ENCODE measurements around the gene CD79A.
"Not testable (repeated sequence)": the region's sequence is repeated elsewhere in the genome, so short reads cannot be mapped to it uniquely, and the experiment has no call there.

The CD79A gene

DNA sequence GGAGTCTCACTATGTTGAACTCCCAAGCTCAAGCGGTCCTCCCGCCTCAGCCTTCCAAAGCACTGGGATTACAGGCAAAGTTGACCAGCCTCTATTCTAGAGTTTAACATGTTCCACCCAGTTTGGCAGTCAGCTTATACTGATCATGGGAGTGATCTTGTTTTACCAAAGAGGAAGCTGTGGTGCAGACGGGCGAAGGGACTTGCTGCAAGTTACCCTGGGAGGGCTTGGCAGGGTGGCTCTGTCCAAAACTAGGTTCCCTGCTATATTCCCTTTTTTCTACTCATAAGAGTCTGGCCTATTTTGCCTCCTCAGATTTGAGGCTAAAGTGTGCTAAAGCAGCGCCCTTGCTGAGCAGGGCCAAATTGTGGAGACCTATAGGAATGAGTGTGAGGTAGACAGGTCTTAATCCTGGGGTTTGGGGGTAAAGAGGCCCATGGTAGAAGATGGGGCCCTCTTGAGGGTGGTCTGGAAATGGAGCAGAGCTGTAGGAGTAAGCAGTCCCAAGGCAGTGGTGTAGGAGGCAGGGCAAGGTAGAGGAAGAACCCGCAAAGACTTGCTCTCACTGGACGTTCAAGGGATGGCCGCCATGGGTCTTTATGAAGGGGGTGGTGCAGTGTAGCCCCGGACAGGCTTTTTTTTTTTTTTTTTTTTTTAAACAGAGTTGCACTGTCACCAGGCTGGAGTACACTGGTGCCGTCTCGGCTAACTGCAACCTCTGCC is 13.7 kb upstream of the CD79A start:
- no peak for DNase-seq

DNA sequence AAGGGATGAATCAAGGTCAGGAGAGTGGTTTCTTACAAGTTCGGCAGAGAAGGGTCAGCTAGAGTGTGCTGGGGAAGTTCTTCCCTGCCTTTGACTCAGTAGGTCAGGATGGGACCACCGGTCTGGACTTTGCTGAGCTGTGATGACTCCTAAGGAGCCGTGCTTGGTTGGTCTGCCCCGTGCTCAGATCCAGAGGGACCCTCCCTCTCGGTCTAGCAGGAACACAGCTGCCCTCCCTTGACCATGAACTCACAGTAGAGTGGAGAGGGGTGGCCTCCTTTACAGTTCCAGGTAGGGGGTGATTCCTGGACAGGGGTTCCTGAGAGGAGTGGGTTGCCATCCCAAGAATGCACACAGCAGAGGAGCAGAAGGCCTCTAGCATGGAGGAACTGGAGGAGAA is 12.7 kb upstream of the CD79A start:
- DNase-seq: no peak

DNA sequence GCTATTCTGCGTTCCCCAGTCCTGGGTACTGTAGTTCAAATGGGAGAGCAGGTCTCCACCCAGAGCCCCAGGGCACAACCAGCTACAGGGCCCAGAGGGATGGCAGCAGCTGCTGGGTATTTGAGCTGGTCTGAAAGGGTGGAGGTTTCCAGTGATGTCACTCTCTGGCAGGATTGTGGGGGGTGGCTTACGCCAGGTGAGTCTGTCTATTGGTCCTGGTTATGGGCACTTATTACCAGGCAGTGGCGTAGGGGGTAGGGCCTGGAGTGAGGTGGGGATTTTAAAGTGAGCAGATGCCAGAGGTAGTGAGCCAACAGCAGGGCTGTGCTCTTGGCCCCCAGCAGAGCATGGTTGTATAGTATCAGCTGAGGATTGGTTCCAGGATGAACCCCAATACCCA is 10.8 kb upstream of the CD79A start:
- no peak for DNase-seq

DNA sequence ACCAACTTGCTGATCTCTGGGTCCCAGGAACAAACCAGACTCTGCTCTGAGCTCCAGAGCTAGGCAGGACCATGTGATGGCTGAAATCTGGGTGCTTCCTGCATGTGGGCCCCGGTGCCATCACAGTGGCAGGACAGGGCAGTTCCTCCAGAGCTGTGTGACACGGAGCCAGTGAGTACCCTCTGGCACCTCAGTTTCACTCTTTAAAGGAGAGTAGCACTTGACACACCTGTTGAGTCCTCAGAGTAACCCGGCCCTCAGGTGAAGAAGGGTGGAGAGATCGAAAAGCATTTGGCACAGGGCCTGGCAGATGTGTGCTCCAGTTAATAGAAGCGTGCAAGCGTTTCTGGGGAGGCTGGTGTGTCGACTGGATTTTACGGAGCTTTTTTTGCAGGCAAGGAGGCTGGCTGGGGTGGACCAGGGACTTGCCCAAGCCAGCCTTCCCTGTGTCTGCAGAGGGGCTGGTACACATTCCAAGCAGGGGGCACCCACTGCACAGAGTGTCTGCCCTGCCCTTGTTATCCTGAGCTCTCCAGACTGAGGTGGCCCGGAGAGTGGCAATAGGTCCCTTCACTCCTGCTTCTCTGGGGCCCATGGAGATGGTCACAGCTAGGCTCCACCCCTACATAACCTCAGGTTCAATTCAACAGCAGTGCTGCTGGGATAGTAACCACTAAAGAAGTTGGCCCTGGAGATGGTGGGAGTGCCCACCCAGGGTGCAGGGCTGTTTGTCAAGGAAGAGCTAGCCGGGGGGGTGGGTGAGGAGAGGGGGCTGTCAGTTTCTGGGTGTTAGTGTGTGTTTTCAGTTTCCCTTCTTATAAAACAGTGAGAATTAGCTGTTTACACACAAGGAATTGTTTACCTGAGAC is 8.7 kb upstream of the CD79A start:
- DNase-seq: no peak

DNA sequence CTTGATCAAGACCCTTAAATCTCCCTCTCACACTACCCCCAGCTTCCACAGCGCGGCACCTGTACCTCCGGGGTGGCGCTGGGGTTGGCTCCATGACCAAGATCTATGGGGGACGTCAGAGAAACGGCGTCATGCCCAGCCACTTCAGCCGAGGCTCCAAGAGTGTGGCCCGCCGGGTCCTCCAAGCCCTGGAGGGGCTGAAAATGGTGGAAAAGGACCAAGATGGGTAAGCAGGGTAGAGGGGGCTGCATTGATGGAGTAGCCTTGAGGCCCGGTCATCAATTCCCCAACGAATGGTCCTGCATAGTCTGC is 8.1 kb upstream of the CD79A start:
- DNase-seq: no peak

DNA sequence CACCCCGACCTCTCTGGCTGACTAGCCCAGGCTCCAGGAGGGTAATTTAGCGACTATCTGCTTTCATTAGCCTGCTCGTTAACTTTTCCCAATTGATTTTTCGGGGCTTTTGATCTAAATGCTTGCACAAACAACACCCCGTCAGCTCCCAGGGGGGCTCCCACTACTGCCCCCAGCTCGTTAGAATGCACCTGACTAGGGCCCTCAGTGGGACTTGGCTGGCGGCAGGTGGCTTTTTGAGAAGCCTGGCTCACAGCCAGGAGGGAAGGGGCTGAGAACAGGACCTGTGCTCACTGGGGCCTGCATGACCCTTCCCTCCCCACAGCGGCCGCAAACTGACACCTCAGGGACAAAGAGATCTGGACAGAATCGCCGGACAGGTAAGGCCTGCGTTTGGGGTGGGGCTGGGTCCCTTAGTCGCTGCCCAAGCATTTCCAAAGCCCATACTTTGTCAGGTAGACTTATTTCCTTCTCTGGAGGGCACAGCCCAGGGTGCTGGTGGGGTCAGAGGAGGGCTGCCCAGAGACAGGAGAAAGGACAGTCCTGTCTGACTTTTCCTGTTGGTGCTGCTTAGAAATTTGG is 7.6 kb upstream of the CD79A start:
- no peak for DNase-seq

DNA sequence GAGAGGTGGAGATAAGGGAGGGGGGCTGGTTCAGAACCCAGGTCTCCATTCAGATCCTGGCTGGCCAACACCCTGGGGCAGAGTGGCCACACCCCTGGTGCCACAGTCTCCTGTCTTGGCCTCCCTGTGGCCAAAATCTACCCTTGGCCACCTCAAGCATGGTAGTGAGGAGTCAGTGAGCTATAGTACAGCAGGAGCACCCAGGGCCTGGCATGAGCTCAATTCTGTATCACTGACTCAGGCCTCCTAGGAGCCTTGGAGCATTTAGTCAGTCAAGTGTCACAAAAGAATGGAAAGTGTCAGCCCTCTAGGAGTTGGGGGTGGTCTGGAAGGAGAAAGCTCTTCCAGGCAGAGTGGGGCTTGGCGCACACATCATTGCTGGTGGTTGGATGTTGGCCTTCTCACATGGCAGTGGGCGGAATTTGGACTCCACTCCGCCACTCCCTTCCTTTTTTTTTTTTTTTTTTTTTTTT is 6.6 kb upstream of the CD79A start:
- no peak for DNase-seq

DNA sequence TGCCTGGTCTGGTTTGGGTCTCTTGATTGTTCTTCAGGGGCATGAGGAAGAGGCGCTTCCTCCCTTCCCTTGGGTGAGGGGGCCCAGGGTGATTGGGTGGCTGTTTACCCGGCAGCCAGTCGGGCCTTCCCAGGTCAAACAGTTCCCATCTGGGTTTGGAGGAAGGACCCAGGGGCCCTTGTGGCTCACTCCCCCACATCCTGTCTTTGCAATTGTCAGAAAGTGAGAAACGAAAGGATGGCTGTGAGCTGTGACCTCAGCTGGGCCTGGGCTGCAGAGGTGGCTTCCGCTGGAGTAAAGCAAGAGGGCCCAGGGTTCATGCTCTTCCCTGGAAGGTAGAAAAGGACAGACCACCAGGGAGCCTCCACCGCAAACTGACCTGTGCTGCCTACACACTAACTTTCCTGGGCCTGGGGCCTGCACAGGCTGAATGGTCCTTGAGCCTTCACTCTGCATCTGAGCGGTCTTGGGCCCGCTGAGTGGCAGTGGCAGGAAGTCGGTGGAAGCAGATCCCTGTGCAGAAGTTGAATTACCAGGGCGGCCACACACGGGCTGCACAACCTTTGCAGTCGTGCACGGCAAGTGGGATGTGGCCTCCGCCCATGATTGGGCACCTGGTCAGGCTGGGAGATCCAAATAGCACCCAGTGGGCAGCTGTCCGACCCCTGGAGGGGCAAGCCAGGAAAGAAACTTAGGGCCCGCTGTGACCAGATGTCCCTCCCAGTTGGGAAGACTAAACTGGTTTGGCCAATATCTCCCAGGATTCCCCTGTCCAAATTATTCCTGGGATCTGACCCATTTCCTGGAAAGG is 5.3 kb upstream of the CD79A start:
- peak; percentile 72 for DNase-seq

DNA sequence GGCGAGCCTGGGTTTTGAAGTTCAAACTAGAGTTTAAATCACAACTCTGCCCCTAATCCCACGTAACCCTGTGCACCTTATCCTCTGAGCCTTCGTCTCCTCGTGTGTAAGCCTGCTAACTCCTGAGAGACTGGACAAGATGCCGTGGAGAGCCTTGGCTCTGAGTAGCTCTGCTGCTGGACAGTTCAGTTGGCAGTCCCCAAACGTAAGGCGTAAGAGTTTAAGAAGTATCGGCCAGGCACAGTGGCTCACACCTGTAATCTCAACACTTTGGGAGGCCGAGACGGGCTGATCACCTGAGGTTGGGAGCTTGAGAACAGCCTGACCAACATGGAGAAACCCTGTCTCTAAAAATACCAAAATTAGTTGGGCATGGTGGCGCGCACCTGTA is 4.7 kb upstream of the CD79A start:
- DNase-seq: no peak

DNA sequence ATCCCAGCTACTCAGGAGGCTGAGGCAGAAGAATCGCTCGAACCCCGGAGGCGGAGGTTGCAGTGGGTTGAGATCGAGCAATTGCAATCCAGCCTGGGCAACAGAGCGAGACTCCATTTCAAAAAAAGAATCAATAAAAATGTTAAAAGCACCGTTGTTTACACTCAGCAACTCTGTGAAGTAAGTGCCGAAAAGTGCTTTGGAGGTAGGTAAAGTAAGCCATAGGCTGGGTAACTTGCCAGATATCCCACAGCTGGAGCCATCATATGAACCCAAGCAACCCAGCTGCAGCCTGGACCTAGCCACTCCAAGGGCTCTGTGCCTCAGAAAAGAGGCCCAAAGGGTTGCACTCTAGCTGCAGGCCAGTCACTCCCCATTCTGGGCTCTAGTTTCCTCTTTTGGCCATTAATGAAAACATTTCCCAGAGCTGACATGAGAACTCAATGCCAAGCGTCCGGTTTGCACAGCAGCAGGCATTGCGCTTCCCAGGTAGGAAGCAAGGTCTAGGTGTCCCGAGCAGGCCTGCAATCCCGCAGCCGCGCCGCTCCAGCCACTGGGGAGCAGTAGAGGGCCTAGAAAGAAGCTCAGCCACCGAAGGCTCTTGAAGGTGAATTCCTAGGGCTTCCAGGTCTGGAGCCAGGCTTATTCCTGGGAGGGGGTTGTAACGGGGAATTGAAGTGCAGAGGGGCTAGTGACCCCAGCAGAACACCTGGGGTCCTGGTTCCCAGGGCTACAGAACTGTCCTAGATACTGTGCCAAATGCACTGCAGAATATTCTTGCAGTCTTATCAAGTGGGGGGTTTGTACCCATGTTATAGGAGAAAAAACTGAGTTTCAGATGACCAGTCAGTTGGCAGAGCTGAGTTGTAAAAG is 4.1 kb upstream of the CD79A start:
- peak; percentile 75 for DNase-seq

DNA sequence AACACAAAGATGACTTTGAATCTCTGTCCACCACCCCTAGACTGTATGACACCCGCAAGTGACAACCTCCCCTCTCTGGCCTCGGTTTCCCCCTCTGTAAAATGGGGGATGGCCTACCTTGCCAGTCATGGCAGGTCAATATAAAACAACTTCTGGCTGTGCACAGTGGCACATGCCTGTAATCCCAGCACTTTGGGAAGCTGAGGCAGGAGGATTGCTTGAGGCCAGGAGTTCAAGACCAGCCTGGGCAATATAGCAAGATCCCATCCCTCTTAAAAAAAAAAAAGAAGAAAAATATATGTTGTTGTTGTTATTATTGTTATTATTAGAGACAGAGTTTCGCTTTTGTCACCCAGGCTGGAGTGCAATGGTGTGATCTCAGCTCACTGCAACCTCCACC is 1.1 kb upstream of the CD79A start:
- not testable (repeated sequence) for DNase-seq

DNA sequence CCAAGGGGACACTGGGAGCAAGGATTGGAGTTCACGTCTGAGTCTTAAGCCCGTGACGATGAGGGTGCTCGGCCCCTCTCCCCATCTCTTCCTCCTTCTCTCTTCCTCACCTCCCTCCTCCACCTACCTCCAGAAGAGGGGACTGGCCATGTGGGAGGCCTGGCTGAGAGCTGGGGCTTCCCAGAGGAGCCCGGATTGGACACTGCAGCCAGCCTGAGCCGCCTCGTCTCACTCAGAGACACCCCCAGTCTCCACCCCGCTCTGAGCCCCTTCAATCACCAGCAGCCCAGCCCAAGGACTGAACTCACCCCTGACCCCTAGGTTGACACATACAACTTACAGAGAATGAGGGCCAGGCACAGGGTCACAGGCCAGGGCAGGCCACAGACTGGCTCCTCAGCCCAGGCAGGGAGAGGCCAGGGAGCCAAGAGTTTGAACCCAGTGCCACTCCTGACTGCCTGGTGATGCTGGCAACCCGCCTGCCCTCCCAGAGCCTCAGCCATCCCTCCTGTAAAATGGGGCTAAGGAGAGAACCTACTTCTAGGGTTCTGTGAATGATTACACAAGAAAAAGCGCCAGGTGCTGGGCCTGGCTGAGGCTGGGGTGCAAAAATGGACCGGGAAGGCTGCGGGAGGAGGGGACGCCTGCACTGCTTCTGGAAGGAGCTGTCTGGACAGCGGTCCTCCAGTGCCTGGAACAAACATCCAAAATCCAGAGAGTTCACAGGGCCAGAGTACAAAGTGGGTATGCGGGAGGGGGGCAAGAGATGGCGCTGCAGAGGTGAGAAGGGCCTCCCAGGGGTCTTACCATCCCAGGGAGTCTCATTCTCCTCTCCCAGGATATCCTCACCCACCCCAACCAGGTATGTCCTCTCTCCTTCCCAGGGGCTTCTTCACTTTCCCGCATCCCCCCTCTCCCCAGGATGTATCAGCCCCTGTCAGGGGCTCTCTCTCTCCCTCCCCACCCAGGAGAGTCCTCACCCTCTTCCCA is 1.1 kb downstream of the CD79A start:
- no peak for DNase-seq

DNA sequence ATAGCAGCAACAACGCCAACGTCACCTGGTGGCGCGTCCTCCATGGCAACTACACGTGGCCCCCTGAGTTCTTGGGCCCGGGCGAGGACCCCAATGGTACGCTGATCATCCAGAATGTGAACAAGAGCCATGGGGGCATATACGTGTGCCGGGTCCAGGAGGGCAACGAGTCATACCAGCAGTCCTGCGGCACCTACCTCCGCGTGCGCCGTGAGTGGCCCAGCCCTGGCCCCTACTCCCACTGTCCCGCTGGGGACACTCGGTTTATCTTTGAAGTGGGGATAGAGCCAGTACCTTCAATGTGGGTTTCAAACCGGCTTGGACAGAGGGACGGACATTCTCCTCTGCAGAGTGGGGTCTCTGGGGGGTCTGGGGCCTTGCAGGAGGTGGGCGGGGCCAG is 2.0 kb downstream of the CD79A start:
- no peak for DNase-seq

DNA sequence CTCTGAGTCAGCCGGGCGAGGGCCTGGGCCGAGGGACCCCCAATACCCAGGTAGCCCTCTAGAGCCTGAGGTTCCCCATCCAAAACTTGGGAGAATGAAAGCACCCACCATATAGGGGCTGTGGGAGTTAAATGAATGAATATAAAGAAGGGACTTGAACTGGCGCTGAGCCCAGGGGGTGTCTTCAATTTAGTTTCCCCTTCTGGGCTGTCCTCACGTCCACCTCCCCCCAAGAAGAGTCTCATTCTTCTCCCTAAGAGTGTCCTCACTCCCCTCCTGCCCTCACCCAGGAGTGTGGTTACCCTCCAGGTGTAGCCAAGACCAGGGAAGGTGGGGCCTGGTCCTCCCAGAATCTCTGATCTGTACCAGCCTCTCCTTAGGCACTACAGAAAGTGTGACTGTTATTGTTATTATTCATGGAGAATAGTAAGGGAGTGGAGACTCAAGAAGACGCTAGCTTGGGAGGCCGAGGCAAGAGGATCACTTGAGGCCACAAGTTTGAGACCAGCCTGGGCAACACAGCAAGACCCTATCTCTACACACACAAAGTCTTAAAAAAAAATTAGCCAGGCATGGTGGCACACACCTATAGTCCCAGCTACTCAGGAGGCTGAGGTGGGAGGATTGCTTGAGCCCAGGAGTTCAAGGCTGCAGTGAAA is 2.7 kb downstream of the CD79A start:
- DNase-seq: no peak

DNA sequence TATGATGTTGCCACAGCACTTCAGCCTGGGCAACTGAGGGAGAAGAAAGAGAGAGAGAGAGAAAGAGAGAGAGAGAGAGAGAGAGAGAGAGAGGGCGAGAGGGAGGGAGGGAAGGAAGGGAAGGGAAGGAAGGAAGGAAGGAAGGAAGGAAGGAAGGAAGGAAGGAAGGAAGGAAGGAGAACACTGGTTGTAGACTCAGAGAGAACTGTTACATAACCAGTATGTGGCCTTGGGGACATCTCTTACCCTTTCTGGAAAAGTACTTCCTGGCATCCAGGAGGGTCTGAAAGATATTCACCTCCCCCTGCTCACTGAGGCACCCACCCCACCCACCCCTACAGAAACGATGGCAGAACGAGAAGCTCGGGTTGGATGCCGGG is 3.2 kb downstream of the CD79A start:
- no peak for DNase-seq

DNA sequence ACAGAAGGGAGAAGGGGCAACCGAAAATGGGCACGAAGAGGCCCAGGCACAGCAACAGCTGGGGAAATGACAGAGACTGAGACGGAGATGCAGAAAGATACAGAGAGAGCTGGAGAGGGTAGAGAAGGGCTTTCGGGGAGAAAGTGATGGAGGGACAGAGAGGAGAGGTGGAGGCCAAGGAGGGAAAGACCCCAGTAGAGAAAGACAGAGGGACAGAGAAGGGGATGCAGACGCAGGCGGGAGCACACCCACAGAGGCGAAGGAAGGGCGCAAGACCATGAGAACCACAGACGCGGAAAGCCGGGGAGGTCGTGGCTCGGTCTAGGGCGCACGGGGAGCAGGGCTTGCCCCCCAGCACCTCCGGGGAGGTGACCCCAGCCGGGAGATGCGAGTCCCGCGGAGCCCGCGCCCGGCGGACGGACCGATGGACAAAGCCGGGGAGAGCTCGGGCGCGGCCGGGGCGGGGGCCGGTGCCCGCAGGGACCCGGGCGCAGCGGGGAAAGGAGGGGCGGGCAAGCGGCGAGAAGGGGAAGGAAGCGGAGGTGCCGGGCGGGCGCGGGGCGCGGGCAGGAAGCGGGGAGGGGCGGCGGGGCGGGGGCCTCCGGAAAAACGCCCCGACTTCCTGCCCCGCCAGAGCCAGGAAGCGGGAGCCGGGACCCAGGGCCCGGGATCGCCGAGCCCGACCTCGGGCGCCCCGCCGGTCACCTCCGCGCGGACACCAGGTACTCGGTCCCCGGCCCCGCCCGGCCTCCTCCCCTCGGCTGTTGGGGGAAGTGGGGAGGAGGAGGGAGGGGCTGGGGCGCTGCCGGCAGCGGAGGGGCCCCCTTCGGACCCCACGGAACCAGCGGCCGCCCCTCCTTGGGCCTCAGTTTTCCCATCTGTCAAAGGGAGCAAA is 5.7 kb downstream of the CD79A start, which contains the start of gene ARHGEF1:
Gene ARHGEF1 (plus strand): TSS at position 617 of the 895 bp plus-strand sequence. CDS start 4,899 bp downstream, outside the sequence.
- DNase-seq: peak; percentile 57

DNA sequence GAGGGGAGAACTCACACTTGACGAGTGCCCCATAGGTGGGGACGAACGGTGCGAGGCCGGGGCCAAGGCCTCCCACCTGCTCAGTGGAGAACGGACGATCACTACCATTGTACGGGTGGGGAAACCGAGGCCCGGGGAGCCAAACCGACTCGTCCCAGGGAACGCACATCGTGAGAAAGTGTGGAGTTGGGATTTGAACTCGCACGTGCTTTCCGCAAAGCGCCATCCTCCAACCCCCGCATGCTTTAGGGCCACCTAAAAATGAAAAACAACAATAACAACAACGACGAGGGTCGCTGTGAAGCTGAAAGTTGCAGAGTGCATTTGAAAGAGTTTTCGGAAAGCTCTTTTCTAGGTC is 6.4 kb downstream of the CD79A start:
- no peak for DNase-seq

DNA sequence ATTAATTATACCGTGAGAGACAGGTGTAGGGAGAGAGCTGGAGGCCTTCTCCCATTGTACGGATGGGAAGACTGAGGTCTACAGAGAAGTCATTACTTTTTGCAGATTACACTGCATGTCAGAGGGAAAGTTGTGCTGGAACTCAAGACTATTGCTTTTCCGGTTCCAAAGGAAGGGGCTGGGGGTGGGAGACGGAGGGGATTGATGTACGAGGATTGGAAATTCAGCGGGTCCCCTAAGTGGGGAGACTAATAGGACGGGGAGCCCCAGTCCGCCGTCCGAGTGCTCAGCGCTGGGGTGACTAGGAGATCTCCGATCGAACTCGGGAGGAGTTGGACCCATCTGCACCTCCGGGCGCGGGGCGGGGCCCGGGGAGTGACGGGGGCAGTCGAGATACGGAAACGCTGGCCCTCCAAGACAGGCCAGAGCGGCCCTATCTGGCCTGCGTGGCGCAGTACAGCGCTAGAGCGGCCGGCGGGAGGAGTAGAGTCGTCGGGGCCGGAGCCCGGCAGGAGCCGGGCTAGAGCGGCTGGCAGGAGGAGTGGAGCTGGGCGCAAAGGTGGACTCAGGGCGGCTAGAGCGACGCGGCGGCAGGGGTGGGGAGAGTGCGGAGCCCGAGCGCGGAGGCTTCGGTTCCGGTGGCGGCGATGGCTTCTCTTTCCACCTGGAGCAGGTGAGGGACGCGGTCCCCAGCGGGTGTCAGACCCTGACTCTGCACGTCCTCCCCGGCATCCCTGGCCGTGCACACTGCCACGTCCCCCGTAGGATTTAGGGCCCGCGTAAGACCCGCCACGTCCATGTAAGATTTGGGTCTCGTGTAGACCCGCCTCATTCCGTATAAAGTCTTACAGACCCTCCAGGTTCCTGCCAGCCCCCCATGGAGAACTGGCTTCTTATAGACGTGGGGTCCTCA is 7.0 kb downstream of the CD79A start:
- DNase-seq: peak; percentile 90

Data from stimulated activated CD4-positive, alpha-beta T cell treated with anti-CD3 and anti-CD28 coated beads, Interleukin-4, amount 100 ng/mL, for 24 hours (primary cell).